HL-60/S4 (cell line): ENCODE results near the gene DDOST.
"Not testable (repeated sequence)": the region's sequence is repeated elsewhere in the genome, so short reads cannot be mapped to it uniquely, and the experiment has no call there.

ENCODE experiments used
- in situ Hi-C: fragments of 300-500 bp; cut with MboI; formaldehyde crosslinking; loops from 2 replicates; pipeline ENCODE4 v1.14.3; 2022; ENCODE audit warnings: low sequenced_read_pairs

Gene DDOST

DNA sequence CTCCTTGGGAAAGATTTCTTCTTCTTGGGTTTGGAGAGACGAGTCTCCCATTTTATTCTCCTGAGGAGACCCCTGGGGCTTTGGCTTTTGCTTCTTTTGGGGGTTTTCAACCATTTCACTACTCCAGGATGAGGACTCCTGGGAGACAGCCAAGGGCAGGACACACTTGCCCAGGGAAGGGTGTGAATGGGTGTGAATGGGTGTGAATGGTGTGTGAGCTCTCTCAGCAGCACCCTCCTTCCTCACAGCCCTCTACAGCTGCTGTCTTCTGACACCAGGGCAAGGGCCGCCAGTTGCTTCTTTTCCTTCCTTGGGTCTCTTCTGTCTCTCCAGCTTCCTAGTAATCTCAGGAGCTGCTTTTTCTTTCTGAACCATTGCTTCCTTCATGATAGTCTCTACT lies 32.5 kb upstream of the DDOST start:
- in situ Hi-C loops: loop anchor here (10.0 kb wide), 1 partner anchor 511 kb away; no protein-coding TSS in a partner anchor

DNA sequence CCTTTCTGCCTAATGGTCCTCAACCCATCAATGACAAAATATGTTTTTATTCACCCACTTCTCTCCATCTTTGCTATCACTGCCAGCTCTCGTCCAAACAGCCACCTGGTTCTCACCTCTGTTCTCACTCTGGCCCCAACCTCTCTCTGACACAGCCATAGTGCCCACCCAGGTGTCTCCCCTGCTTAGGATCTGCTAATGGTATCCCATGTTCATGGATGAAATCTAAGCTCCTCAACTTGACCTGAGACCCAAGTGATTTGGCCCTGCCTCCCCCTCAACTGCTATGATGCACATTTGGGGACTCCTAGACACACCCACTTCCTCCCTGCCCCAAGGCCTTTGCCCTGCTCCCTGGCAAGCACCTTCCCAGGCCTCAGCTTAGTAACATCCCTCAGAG lies 30.7 kb upstream of the DDOST start:
- in situ Hi-C loops: loop anchor here (10.0 kb wide), 1 partner anchor 513 kb away; no protein-coding TSS in a partner anchor

DNA sequence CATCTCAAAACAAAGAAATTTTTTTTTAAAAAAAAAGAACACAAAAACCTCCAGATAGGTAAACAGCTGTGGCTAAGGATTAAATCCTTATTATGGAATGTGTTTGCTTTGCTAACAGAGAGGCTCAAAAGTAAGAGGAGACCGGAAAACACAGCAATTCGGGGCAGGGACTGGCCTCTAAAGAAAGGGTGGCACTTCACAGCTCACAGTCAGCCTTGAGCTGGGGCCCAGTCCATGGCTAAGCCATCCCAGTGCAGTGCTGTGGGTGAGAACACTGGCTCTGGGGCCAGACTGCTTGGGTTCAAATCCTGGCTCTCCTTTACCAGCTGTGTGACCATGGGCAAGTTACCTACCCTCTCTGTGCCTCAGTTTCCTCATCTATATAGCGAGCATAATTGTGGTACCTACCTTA lies 28.5 kb upstream of the DDOST start:
- in situ Hi-C loops: loop anchor here (10.0 kb wide), 1 partner anchor 515 kb away; no protein-coding TSS in a partner anchor

DNA sequence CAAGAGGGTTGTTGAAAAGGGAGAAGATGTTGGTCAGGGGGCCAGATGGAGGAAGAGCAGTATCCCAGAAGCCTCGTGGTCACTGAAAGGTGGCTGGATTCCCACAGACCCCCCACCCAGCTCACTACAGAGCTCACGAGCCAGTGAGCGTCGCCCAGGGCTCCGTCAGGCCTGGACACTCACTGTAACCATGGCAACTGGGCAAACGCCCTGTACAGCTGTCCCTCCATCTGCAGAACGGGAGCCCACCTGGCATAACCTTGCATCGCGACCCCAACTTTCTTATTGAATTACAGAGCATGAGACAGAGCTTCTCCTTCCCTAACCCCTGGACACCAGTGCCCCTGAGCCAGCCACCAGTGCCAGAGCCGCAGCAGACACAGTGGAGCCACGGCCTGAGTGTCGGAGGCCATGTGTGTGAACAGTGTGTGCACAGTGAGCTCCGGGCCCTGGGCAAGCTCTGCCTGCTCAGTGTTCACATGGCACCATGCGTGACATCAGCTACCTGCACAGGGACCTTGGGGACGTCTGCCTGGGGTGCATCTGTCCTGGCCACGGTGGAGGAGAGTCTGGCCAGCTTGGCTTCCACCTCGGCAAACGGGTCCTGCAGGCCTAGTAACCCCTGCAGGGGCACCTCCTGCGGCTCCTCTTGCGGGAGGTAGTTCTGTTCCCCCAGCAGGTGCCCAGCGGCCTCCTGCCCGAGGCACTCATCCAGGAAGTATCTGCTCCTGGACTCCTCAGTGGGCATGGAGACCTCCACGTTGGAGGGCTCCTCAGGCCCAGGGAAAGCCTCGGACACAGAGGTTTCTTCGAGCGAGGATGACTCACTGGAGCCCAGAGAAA lies 25.9 kb upstream of the DDOST start:
- in situ Hi-C loops: no loop called here

DNA sequence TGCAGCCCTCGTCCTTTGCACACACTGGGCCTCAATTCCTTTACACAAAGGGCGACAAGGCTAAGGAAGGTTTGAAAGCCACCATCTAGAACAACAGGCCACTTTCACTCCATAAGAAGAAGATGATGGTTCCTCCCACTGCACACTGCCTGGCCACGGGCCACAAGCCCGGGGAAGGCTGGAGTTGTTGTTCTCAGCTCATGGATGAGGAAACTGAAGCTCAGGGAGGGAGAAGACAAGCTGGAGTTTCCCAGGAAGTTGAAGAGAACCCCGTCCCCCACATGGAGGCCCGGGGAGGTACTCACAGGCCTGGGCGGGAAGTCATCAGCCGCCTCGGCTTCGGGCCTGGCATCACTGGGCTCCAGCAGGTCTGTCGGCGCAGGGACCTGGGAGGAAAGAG lies 24.6 kb upstream of the DDOST start:
- in situ Hi-C loops: no loop called here

DNA sequence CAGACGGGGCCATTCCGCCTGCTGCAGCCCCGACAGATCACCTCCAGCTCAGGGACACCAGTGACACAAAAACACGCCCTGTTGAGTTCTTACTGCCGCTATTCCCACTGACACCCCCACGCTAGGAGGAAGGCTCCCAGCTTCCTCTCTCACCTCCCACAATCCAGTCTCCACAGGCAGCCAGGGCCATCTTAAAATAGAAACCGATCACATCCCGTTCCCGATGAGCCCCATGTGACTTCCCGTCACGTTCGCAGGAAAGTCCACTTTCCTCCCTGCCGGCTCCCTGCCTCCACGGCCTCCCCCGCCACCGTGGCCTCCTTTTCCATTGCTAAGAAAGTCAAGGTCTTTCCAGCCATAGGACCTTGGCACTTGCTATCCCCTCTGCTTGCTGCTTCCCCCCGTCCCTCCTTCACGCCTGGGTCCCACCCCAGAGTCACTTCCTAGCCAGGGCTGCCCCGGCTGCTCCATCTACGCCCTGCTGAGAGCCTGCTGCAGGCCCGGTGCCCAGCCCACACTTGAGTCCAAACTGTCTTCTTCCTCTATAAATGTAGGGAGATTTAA lies 24.0 kb upstream of the DDOST start:
- in situ Hi-C loops: no loop called here

DNA sequence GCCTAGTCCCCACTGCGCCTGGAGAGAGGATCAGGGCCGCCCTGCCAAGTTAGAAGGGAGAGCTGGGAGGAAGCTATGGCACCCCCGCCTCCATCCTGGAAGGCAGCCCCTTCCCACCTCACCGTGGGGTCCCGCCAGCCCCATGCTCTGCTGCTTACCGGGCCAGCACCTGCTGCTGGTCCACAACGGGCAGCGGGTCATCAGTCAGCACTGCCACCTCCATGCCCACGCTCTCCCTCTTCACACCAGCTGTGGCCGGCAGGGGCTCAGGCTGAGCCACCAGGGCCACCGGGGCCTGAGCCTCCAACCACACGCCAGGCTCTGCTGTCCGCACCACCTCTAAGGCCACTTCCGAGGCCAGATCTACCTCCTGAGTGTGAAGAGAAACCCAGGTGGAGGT lies 23.5 kb upstream of the DDOST start:
- in situ Hi-C loops: no loop called here

DNA sequence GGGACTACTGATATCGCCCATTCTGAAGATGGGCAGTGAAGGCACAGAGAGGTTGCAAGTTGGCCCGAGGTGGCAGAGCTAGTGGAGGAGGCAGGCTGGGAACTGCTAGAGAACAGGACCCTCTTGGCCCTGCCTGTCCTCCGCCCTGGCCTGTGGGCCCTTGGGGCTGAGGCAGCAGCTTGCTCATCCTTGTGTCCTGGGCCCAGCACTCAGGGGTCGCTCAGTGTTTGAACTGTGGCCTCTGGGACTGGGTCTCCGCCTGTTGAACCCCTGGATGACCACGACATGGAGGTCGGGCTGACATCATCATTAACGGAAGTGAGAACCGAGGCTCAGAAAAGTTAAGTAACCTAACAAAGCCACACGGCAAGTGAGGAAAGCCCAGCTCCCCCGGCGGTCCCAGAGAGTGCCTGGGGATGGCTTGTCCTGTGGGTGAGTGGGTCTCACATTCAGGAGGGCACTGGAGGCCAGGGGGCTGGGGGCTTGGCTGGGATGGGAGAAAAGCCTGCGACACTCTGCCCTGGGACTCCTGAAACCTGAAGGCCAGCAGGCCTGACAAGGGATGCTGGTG lies 23.0 kb upstream of the DDOST start:
- in situ Hi-C loops: no loop called here

DNA sequence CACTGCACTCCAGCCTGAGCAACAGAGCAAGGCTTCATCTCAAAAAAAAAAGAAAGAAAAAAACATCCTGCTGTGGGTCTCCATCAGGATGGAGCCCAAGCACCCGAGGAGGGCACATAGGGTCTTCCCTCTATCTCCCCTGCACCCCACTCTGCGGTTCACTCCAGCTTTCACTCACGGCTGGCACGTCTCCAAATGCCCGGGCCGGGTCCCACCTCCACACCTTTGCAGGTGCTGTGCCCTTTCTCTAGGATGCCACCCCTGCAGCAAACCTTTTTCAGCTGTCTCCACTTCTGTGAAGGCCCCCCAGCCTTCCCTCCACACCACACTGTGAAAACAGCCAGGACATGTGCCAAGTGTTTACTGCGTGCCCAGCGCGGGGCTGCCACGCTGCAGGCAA lies 22.4 kb upstream of the DDOST start:
- in situ Hi-C loops: no loop called here

DNA sequence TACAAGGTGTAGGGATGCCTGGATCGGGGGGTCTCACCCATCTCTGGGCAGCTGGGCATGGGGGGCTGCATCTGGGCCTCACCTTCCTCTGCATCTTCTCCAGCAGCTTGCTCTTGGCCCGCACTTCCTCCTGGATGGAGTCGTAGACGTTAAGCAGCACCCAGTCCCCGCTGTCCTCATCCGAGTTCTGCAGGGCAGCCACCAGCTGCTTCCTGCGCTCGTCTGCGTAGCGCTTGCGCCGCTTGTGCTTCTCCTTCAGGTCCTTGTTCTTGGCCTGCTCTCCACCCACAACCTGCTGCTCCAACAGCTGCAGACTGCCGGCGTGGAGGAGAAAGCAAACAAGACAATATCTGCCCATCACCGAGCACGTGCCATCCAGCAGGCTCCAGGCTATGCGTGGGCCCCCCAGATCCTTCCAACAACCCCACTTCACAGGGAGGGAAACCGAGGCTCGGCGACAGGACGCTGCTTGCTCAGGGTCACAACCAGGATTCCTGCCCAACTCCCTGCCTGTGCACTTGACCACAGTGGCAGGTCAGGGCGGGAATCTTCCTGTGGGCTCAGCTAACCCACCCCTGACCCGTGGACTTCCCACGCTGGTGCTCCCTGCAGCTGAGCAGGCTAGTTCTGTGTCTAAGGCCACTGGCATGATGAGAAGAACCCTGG lies 21.5 kb upstream of the DDOST start:
- in situ Hi-C loops: no loop called here

DNA sequence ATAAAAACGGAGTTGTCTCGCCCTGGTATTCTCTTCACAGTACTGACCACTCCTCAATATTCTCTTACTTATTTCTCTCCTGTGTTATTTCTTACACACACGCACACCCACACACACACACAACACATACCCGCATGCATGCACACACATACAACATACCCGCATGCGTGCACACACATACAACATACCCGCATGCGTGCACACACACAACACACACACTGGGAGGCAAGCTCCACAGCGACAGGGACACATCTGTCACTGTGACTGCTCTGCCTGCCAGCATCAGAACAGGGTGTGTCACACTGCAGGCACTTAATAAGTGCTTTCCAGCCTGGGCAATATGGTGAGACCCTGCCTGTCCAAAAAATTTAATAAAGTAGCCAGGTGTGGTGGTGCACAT lies 20.8 kb upstream of the DDOST start:
- in situ Hi-C loops: no loop called here

DNA sequence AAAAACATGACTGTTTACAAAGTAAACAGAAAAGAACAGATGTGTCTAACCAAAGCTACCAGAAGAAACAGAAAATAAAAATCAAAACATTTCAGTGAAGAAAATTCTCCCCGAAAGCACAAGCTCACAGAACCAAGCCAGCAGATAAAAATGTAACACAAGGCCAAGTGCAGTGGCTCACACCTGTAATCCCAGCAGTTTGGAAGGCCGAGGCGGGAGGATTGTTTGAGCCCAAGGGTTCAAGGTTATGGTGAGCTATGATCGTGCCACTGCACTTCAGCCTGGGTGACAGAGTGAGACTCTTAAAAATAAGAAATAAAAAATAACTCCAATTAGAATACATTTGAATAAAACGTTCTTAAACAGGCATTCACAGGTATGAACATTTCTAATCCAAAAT lies 19.1 kb upstream of the DDOST start:
- in situ Hi-C loops: no loop called here

DNA sequence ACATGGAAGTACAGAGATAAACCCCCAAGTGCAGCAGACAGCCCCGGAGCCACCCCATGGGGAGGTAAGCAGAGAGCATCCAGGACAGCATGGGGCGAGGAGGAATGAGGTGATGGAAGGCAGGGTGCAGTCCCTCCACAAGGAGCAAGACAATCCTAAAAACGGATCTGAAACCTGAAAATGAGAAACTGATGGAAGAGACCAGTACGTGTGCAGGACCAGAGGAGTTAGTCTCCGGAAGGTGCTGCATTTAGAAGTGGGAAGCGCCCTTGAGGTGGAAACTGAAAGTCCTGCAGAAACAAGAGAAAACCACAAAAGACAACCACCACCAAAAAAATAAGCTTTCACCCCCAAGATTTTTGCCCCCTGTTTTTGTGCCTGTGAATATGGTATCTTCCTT lies 17.4 kb upstream of the DDOST start:
- in situ Hi-C loops: no loop called here

DNA sequence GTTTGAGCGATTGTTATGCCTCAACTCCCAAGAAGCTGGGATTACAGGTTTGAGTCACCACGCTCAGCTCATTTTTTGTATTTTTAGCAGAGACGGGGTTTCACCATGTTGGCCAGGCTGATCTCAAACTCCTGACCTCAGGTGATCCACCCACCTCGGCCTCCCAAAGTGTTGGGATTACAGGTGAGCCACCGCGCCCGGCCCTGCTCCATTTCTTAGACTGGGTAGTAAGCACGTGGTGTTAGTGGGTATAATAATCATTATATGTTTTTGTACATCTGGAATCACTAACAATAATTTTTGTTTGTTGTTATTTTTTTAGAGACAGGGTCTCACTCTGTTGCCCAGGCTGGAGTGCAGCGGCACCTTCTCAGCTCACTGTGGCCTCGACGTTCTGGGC lies 12.5 kb upstream of the DDOST start:
- in situ Hi-C loops: not testable (repeated sequence)

DNA sequence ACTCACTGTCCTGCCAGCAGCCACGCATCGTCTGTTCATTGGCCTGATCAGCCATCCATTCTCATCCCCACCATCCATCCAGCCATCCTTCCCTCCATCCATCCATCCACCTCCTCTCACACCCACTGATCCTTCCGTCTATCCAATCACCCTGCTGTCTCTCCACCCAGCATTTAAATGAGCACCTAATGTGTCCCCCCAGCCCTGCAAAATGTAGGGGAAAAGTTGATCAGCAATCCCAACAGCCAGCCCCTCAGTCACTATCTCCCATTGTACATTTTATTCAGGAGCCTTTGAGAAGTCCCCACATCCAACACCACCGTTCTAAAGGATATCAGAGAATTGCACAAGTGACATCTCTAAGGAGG lies 11.1 kb upstream of the DDOST start:
- in situ Hi-C loops: no loop called here

DNA sequence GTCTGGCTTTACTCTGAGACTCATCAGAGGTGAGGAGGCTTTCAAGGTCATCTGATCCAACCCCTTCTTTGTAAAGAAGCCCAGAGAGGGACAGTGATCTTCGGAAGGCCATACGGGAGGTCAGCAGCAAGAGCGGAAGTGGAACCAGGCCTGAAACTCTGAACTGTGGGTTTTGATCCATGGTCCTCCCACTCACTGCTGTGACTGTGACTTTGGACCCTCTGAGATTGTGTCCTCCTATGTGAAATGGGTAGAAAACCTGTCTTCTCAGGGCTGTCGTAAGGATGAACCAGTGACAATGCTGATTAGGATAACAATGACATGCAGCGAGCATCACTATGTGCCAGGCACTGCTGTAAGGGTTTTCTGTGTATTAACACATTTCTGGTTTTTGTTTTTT lies 9.8 kb upstream of the DDOST start:
- in situ Hi-C loops: no loop called here

DNA sequence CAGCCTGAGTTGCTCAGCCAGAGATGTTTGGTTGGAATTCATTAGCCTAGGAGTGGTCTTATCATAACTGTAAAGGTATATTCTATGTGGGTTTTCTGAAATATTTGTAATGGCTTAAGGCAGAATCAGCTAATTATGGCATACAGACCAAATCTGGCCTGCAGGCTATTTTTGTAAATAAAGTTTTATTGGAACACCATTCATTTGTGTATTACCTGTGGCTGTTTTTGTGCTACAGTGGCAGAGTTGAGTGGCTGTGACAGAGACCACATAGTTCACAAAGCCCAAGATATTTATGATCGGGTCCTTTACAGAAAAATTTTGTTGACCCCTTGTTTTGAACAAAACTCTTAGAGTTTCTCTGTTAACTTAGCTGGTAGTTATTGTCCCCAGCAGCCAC lies 7.4 kb upstream of the DDOST start:
- in situ Hi-C loops: no loop called here

DNA sequence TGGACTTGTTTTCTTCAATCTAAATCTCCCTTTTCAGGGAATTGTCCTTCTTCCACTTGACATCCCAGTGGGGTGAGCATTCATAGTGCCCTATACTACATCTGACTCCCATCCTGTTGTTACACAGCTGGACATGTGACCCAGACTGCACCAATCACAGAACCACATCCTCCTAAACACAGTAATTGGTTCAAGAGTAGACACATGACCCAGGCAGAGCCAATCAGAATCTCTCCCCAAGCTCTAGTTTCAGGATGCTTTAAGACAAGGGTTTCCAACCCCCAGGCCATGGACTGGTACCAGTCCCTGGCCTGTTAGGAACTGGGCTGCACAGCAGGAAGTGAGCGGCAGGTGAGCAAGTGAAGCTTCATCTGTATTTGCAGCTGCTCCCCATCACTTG lies 5.6 kb upstream of the DDOST start:
- in situ Hi-C loops: no loop called here

DNA sequence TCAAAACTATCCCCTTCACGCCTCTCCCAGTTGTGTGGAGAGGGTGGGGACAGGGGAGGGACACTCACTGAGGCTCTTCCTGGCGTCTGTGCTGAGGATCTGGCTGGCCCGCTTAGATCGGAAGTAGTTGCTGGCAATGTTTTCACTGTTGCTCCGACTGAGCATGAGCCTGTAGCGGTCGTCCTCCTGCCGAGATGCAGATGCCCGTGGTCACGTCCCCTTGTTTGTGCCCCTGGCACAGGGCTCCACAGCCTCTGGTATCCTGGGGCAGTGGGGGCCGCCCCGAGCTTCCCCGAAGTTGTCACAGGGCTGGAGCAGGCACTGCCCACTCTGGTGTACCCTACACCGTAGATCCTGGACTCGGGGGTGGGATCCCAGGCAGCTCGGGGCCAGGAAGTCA lies 5.0 kb upstream of the DDOST start:
- in situ Hi-C loops: no loop called here

DNA sequence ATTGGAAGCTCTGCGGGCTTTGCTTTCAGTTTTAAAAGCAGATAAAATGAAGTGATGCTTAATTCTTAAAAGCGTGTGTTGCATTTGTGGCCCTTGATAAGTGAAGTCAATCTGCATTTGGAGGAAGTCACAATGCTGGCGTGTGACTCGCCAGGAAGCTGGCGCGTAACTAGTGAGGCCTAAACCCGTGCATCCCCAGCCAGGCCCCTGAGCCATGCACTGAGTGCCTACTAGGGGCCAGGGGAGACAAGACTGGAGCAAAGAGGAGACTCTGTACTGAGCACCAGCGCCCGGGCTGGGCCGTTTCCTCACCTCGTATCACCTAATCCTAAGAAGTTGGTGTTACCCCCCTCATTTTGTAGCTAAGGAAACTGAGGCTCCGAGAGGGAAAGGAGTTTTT lies 4.6 kb upstream of the DDOST start:
- in situ Hi-C loops: no loop called here

DNA sequence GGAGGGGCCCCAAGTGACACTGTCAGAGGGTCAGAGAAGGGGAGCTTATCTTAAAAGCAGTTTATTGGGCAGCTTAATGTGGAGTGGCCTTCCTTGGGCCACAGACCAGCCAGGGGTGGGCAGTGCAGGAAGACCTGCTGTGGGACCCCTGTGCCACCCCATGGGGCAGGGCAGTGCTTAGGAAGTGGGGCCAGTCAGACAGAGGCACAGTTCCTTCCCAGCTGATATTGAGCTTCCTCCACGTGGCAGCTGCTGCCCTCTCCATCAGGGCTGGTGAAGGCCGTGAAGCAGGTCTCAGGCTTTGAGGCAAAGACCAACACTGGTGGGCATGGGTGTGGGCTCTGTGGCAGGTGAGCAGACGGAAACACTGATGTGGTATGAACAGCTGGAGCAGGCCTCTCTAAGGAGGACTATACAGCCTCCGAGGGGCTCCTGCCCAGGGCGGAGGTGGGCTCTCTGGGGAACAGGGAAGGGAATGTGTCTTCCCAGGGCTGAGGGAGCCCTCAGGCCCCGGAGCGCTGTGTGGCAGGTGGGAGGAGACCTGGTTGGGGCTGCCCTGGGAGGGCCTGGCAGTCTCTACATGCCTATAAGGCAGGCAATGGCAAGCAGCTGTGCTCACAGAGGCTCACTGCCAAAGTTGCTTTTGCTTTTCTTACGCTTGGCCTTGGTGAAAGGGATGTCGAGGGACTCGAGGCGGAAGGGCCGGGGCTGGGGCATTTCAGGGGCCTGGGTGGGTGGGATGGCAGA lies 3.0 kb upstream of the DDOST start:
- in situ Hi-C loops: no loop called here
